HG03342 (cell line): Measurements from ENCODE around the gene PHACTR1.
"Not testable (repeated sequence)": the region's sequence is repeated elsewhere in the genome, so short reads cannot be mapped to it uniquely, and the experiment has no call there.

ENCODE experiments used
- ATAC-seq: cut with Tn5 transposase; IDR thresholded peaks from one replicate; pipeline ENCODE4 v1.9.1; 2021; ENCODE audit warnings: mild to moderate bottlenecking, moderate library complexity; ENCODE audit not compliant: unreplicated experiment

The PHACTR1 gene

DNA sequence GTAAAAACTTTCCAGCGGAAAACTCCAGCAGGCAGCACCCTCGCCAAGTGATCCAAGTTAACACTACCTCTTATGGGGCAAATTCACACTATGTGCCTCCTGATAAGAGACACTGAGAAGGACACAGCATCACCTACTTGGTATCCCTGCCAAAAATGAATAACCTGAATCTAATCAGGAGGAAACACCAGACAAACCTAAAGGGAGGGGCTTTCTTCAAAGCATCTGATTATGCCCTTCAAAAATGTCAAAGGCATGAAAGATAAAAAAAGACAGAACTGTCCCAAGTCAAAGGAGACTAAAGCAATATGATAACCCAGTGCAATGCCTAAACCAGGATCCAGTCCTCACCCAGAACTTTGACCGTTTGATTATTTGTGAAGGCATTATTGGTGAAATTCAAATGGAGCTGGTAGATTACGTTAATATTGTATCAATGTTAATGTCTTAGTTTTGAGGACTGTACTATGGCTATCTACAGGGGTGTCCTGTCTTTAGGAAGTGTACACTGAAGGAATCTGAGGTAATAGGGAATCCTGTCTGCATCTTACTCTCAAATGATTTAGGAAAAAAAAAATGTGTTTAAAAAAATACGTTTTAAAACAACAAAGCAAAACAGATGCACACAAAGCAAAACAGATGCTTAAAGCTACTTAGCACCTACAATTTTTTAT lies 603.5 kb downstream of the PHACTR1 start:
- no peak for ATAC-seq

DNA sequence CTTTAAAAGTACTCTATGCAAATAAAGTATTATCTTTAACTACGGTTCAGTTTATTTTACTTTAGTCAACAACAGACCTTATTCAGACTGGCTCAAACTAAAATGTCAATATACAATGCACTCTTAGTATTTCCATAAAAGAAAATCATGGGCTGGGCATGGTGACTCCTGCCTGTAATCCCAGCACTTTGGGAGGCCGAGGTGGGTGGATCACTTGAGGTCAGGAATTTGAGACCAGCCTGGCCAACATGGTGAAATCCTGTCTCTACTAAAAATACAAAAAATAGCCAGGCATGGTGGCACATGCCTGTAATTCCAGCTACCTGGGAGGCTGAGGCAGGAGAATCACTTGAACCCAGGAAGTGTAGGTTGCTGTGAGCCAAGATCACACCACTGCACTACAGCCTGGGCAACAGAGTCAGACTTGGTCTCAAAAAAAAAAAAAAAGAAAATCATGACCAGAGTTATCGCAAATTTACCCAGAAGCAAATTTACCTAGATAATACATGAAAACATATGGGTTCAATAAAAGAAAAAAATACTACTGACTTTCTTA lies 609.5 kb downstream of the PHACTR1 start:
- not testable (repeated sequence) for ATAC-seq

DNA sequence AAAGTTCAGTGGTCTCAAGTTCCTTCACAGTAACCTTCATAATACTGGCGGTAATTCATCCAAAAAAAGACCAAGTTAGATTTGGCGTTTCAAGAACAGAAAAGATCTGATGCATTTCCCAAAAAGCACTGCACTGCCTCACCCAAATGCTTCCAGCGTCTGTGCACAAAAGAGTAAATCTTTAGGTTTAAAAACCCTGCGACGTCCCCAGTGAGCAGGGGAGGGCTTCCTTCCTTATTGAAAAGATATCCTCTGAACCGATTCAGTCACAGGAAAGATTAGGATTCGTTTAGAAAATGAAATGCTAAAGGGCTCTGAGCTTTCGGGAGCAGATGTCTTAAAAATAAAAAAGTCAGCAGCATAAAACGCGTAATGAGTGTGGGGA lies 611.1 kb downstream of the PHACTR1 start:
- no peak for ATAC-seq

DNA sequence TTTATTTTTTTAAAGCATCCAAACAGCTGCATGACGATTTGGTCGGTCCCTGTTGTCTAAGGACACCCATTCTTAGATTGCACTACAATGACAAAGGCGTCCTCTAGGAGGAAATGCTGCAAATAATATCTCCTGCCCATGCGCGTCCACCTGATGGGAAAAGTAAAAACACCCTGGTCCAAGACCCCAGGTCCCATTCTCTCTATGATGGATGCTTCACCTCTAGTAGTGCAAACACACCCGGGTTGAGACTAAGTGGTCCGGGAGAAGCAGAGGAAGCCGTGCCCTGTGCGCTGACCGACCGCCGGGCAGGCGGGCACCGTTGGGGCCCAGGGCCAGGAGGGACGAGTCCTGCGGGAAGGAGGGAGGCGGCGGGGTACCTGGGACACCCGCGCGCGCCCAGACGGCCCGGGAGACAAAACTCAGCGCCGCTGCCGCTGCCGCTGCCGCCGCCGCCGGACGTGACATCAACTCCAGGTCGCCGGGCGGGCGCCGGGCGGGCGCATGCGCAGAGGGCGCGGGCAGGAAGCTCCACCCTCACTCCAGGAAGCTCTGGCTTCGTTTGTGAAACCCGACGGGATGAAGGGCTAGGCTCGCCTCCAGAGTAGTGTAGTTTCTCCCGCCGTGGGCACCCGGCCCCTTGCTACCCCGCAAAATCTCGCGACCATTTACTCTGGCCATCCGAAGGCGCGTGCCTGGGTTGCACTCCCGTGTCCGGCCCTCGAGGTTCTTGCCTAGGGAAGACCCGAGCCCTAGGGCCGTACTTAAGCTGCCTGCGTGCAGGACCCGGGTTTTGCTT lies 611.7 kb downstream of the PHACTR1 start, which contains the start of gene TBC1D7:
TSS of gene TBC1D7 (minus strand) at position 462 of the 799 bp plus-strand sequence. CDS start 1,639 bp downstream, outside the sequence.
- ATAC-seq, result peak; percentile 89

DNA sequence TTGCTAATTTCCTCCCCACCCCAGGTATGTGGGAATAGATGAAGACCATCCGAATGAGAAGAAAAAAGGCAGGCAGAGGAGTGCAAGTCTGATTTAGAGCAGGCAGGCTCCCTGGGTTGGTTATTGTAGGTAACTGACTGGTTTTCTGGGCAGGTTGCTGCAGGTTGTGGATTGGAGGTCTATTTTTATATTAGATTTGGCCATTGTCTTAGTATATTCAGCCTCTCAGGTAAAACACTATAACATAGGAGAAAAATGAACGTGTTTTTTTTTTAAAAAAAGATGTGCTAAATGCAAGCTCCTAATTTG lies 612.3 kb downstream of the PHACTR1 start:
- ATAC-seq, result no peak

DNA sequence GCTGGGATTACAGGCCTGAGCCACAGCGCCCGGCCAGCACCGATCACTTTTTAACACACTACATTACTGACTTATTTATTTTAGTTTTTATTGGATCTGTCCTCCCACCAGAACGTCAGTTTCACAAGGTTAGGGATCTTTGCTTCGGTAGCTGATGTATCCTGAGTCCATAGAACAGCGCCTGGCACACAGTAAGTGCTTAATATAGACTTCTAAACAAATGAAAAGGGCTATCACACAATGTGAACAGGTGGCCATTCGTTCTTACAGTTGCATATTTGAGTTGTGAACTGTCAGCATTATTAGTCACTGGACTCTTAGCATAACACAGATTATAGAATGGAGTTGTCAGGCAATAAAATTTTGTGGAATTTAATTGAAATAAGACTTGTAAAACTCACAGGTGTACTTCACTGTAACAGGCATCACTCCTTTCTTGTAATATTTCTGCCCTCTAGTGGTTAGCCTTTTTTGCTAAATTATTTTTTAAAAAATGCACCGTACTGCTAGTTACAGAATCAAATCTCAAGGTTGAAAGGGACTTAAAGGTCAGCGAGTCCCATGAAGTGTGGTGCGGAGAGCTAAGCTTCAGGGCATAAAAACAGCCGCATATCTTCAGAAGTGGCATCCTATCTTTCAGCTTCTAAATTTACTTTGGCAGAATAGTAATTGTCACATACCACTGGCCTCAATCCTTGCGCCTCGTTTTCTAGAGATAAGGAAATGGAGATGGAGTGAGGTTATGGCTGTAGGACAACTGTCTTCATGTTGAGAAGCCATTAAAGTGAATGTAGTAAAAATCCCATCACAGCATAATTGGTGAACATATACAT lies 615.2 kb downstream of the PHACTR1 start:
- no peak for ATAC-seq

DNA sequence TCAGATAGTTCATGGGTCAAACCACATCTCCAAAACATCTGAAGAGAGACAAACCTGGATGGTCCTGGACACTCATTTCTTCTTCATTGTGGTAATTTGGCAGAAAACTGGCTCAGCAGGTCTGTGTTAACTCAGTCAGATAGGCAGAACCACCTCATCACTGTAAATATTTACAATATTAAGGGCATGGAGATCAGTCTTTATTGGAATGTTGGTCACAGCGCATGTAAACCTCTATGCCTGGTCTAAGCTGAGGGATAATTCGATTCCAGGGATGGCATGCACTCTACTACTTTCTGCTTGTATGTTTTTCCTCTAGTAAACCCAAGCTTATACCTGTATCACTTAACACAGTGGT lies 615.8 kb downstream of the PHACTR1 start:
- ATAC-seq, result no peak

DNA sequence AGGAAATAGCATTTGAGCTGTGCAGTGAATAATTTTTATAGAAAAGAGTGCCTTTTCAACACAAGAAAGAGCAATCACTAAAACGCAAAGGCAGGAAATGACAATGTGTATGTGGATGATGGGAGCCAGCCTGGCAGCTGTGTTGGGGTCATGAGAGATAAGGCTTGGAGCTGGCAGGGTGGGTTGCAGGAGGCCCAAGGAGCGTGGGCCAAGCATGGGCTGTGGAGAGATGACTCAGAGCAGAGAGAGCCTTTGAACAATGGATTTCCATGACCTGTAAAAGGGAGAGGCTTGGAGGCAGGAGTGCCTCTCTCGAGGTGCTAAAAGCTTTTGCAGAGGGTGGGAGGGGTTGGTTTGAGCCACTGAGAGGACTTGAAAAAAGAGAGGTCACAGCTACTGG lies 618.4 kb downstream of the PHACTR1 start:
- no peak for ATAC-seq

DNA sequence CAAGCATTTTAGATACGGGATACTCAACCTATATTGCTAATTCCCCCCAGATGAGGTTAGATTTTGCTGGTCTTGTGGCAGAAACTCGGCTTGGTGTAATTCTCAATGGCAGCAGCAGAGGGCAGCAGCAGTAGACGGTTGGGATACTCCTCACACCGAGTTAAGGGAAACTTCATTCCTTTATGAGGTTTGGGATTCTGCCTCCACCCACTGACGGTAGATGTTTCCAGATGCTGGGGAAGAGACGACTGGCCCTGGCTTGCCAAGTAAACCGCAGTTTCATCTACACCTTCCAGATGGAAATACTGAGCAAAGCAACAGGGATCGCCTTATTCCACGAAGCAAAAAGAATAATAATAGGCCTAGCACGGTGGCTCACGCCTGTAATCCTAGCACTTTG lies 620.0 kb downstream of the PHACTR1 start:
- no peak for ATAC-seq

DNA sequence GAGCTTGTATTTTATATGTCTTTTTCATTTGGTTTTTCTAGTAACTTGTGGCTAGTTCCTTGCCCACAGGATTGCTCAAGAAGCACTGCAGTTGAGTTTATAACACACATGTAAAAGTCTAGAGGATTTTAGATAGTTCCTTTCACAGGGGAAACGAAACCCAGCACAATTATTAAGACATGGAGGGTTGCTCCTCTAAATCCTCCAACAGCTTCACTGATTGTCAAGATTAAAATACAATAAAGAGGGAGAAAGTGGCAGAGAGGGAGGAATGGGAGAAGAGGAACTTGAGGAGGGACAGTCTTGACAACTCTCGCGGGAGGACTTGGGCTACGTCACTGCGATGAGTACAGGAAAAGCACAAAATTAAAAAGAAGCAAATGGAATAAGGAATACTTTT lies 621.5 kb downstream of the PHACTR1 start:
- no peak for ATAC-seq
